Endodermal cell (in vitro differentiated cells): ENCODE results near the gene GABRA4. TPM values are rescaled to one million over a fixed set of nuclear protein-coding genes. Genes with fewer than 3 reads are reported as not detected.

Experiments used
- DNase-seq: peaks from one replicate; pipeline ENCODE4 v3.0.0-alpha.2; 2017
- H3K27ac ChIP-seq: 2 replicates; pipeline ENCODE4 v1.5.1; 2013; ENCODE audit warnings: mild to moderate bottlenecking, low read depth, low read length, moderate library complexity
- H3K27me3 ChIP-seq: 2 replicates; pipeline ENCODE4 v1.6.1; 2013; ENCODE audit warnings: mild to moderate bottlenecking, low read length, moderate library complexity; ENCODE audit not compliant: insufficient read depth, control insufficient read depth, poor library complexity, severe bottlenecking
- H3K36me3 ChIP-seq: 2 replicates; pipeline ENCODE4 v1.7.0; 2013; ENCODE audit warnings: mild to moderate bottlenecking, low read length, moderate library complexity; ENCODE audit not compliant: control insufficient read depth, insufficient read depth
- H3K4me1 ChIP-seq: one replicate; pipeline ENCODE4 v1.7.0; 2013; ENCODE audit warnings: low read length; ENCODE audit not compliant: control insufficient read depth, insufficient read depth
- H3K4me3 ChIP-seq: 2 replicates; pipeline ENCODE4 v1.5.1; 2013; ENCODE audit warnings: mild to moderate bottlenecking, low read length, moderate library complexity
- H3K9ac ChIP-seq: 2 replicates; pipeline ENCODE4 v1.6.1; 2013; ENCODE audit warnings: mild to moderate bottlenecking, low read length, moderate library complexity; ENCODE audit not compliant: poor library complexity, severe bottlenecking; ENCODE audit errors: extremely low read depth
- H3K9me3 ChIP-seq: 2 replicates; pipeline ENCODE4 v1.6.1; 2013; ENCODE audit warnings: mild to moderate bottlenecking, low read length, moderate library complexity; ENCODE audit not compliant: control insufficient read depth
- H3K27ac Mint-ChIP-seq: 2 replicates; pipeline ENCODE4 v1.8.0; 2020; ENCODE audit warnings: mixed read lengths
- H3K27me3 Mint-ChIP-seq: 2 replicates; pipeline ENCODE4 v1.8.0; 2021; ENCODE audit warnings: mild to moderate bottlenecking, mixed read lengths; ENCODE audit not compliant: insufficient read depth
- H3K36me3 Mint-ChIP-seq: 2 replicates; pipeline ENCODE4 v1.8.0; 2020; ENCODE audit warnings: low read depth, mixed read lengths
- H3K4me1 Mint-ChIP-seq: 2 replicates; pipeline ENCODE4 v1.8.0; 2020; ENCODE audit warnings: mixed read lengths
- H3K4me3 Mint-ChIP-seq: 2 replicates; pipeline ENCODE4 v1.8.0; 2020; ENCODE audit warnings: mild to moderate bottlenecking, moderate library complexity, mixed read lengths
- H3K9me3 Mint-ChIP-seq: 2 replicates; pipeline ENCODE4 v1.8.0; 2020; ENCODE audit warnings: mild to moderate bottlenecking, mixed read lengths
- CTCF ChIP-seq: fragments of 200-600 bp; sonication (generic); conservative IDR thresholded peaks from 2 replicates; pipeline ENCODE4 v1.5.0; 2021; ENCODE audit warnings: antibody characterized with exemption, mild to moderate bottlenecking
- WGBS, 2 experiments: methylation state at CpG; one replicate each; pipeline versions ENCODE4 v1.1.5 to v1.1.7; 2013; ENCODE audit warnings: missing lambda C conversion rate in 2 of 2, mixed read lengths in 1 of 2; ENCODE audit not compliant: insufficient coverage in 1 of 2, insufficient read length in 1 of 2; 5-methylcytosine and 5-hydroxymethylcytosine counted together
- total RNA-seq, 2 donors: library from RNA; stranded (reverse); fragmentation: NEBNext Ultra II Directional in 1 of 2; extraction: Animal tissue kit (Norgen Biotek cat#: 25700) in 1 of 2; gene quantifications; 2 replicates in 1 of 2; 3 replicates in 1 of 2; pipeline ENCODE4 v1.2.1, GENCODE V29; 2021

GABRA4 gene
- total RNA-seq, 2 donors from 2014 or later, result 0.37 TPM; not detected in 1

GRCh38 chr4:46994007-46994405 lies 625 bp upstream of the GABRA4 start:
- peaks cover 63% of the 10 kb centered on the region for H3K27me3 Mint-ChIP-seq
- peak overlapping the region; percentile 88 for H3K4me3 ChIP-seq
- whole genome bisulfite sequencing, 2 experiments, result 0 to 3% methylated on average over 2 to 14 of the region's 14 CpGs
- H3K36me3 Mint-ChIP-seq, result no peaks in the 10 kb centered on the region
- H3K9ac ChIP-seq, result no peak overlapping the region
- no peak overlapping the region for H3K27ac Mint-ChIP-seq
- H3K4me3 Mint-ChIP-seq, result peak overlapping the region; percentile 62
- no peak for TF ChIP-seq CTCF
- peaks cover 6% of the 10 kb centered on the region for H3K4me1 Mint-ChIP-seq
- H3K4me1 ChIP-seq, result no peaks in the 10 kb centered on the region
- no peaks in the 10 kb centered on the region for H3K9me3 ChIP-seq
- no peaks in the 10 kb centered on the region for H3K36me3 ChIP-seq
- H3K27ac ChIP-seq, result no peak overlapping the region
- no peaks in the 10 kb centered on the region for H3K9me3 Mint-ChIP-seq
- H3K27me3 ChIP-seq, result peaks cover 69% of the 10 kb centered on the region
- no peak for DNase-seq

DNA sequence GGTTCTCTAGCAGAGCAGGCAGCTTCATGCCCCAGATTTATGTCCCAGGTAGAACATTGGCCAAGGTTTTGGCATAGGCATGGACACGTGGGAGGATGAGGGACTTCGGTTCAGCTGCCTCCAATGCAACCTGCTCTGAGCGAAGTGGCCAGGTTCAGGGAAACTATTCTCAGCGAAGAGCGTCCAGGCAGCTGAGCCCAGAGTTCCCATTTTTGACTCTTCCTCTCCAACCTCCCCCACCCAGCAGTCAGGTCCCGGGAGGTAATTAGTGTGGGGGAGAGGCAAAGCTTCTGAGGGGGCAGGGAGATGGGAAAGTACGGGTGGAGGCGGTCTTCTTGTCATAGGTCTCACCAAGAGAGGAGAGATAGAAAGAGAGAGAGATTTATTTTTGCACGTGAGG lies 1.0 kb downstream of the GABRA4 start:
- H3K36me3 Mint-ChIP-seq, result no peaks in the 10 kb centered on the region
- Histone ChIP-seq H3K27ac (no peak overlapping the region), H3K27me3 (peaks cover 63% of the 10 kb centered on the region), H3K4me1 (no peaks in the 10 kb centered on the region), H3K9ac (no peak overlapping the region), H3K4me3 (no peak overlapping the region), H3K36me3 (no peaks in the 10 kb centered on the region), H3K9me3 (no peaks in the 10 kb centered on the region)
- WGBS, 2 experiments, result 14 to 26% methylated on average over 1 to 7 of the region's 9 CpGs
- H3K27ac Mint-ChIP-seq, result no peak overlapping the region
- peaks cover 10% of the 10 kb centered on the region for H3K4me1 Mint-ChIP-seq
- DNase-seq, result no peak
- peak overlapping the region; percentile 62 for H3K4me3 Mint-ChIP-seq
- no peaks in the 10 kb centered on the region for H3K9me3 Mint-ChIP-seq
- TF ChIP-seq CTCF, result no peak
- peaks cover 63% of the 10 kb centered on the region for H3K27me3 Mint-ChIP-seq

GRCh38 chr4:46986922-46987638 lies 6.3 kb downstream of the GABRA4 start:
- Histone ChIP-seq H3K4me3 (no peak overlapping the region), H3K27ac (no peak overlapping the region), H3K27me3 (peaks cover 11% of the 10 kb centered on the region), H3K4me1 (peaks cover under 1% of the 10 kb centered on the region), H3K9me3 (no peaks in the 10 kb centered on the region), H3K36me3 (no peaks in the 10 kb centered on the region), H3K9ac (no peak overlapping the region)
- Mint-ChIP-seq H3K4me1 (peaks cover 4% of the 10 kb centered on the region), H3K4me3 (no peak overlapping the region), H3K9me3 (no peaks in the 10 kb centered on the region), H3K36me3 (no peaks in the 10 kb centered on the region), H3K27ac (no peak overlapping the region), H3K27me3 (peaks cover 12% of the 10 kb centered on the region)
- 87% methylated on average over 3 of the region's 3 CpGs for WGBS, 2 experiments
- no peak for TF ChIP-seq CTCF
- DNase-seq, result no peak
